Measurements from ENCODE around the gene CD5L.

- TF ChIP-seq CTCF (IDR thresholded peaks at IDR 0.05) (no peak), POLR2A (IDR thresholded peaks at IDR 0.05) (no peak)
Measured at GRCh38 chr1:157819215-157819614, 22.4 kb downstream of the CD5L start.
